Hematopoietic multipotent progenitor cell (in vitro differentiated cells): ENCODE measurements around the gene FAM53B. TPM values are rescaled to one million over a fixed set of nuclear protein-coding genes. Genes with fewer than 3 reads are reported as not detected.

Experiments
- DNase-seq, 3 donors: peaks; one replicate each; pipeline ENCODE4 v3.0.0-alpha.2; 2011 to 2015; ENCODE audit warnings: low read depth in 2 of 3, low spot score in 2 of 3
- total RNA-seq: library from RNA; depleted of rRNA; stranded (reverse); fragments of >200 nt; gene quantifications from one replicate; pipeline ENCODE4 v1.2.3, GENCODE V29; 2012

Gene FAM53B
- total RNA-seq, 1 donor = 32.9 TPM

GRCh38 chr10:124742413-124743190 lies 1.6 kb downstream of the FAM53B start:
- no peak for DNase-seq

GRCh38 chr10:124741922-124742412 lies 2.2 kb downstream of the FAM53B start:
- peak in 1 of 3 donors; percentile 26 for DNase-seq

- peak in 1 of 3 donors; percentile 75 for DNase-seq
Measured at GRCh38 chr10:124741281-124741921, 2.8 kb downstream of the FAM53B start.

- DNase-seq = peak in 1 of 3 donors; percentile 76
Measured at GRCh38 chr10:124740369-124741280, 3.6 kb downstream of the FAM53B start.

GRCh38 chr10:124739986-124740368 lies 4.2 kb downstream of the FAM53B start:
- DNase-seq = no peak

- no peak for DNase-seq
Measured at GRCh38 chr10:124739119-124739921, 4.9 kb downstream of the FAM53B start.

GRCh38 chr10:124738441-124738840 lies 5.7 kb downstream of the FAM53B start:
- no peak for DNase-seq

- no peak for DNase-seq
Measured at GRCh38 chr10:124737708-124738107, 6.5 kb downstream of the FAM53B start.

- DNase-seq = no peak
Measured at GRCh38 chr10:124737221-124737620, 7.0 kb downstream of the FAM53B start.

- no peak for DNase-seq
Measured at GRCh38 chr10:124736491-124737136, 7.6 kb downstream of the FAM53B start.

- no peak for DNase-seq
Measured at GRCh38 chr10:124735491-124736286, 8.5 kb downstream of the FAM53B start.

GRCh38 chr10:124734311-124735166 lies 9.6 kb downstream of the FAM53B start:
- no peak for DNase-seq

- DNase-seq = no peak
Measured at GRCh38 chr10:124733571-124734245, 10.5 kb downstream of the FAM53B start.

GRCh38 chr10:124732931-124733570 lies 11.1 kb downstream of the FAM53B start:
- no peak for DNase-seq

- DNase-seq = no peak
Measured at GRCh38 chr10:124731551-124731950, 12.6 kb downstream of the FAM53B start.

- no peak for DNase-seq
Measured at GRCh38 chr10:124730790-124731189, 13.4 kb downstream of the FAM53B start.
